HEK293T (cell line): ENCODE results near the gene DLX2.
"Not testable (repeated sequence)": the region's sequence is repeated elsewhere in the genome, so short reads cannot be mapped to it uniquely, and the experiment has no call there.

ENCODE experiments used
- BHLHE40 ChIP-seq: fragments of 450-650 bp; IDR thresholded peaks from 2 replicates; pipeline ENCODE4 v1.6.1; 2016; ENCODE audit warnings: mild to moderate bottlenecking, moderate library complexity, borderline replicate concordance
- ELF4 ChIP-seq: fragments of 450-650 bp; IDR thresholded peaks from 2 replicates; pipeline ENCODE4 v1.6.1; 2017; ENCODE audit warnings: antibody characterized with exemption
- FOXM1 ChIP-seq: fragments of 450-650 bp; IDR thresholded peaks from 2 replicates; pipeline ENCODE4 v1.6.1; 2017; ENCODE audit warnings: mild to moderate bottlenecking, borderline replicate concordance
- LEF1 ChIP-seq: fragments of 450-650 bp; IDR thresholded peaks from 2 replicates; pipeline ENCODE4 v1.6.1; 2017; ENCODE audit warnings: mild to moderate bottlenecking, borderline replicate concordance
- SP1 ChIP-seq: fragments of 450-650 bp; IDR thresholded peaks from 2 replicates; pipeline ENCODE4 v1.6.1; 2017
- TARDBP ChIP-seq: fragments of 450-650 bp; IDR thresholded peaks from 2 replicates; pipeline ENCODE4 v1.6.1; 2016
- ZNF384 ChIP-seq: fragments of 450-650 bp; IDR thresholded peaks from 2 replicates; pipeline ENCODE4 v1.6.1; 2016

- TF ChIP-seq BHLHE40, SP1, TARDBP, LEF1, ELF4, FOXM1, ZNF384: not testable (repeated sequence)
These were observed 36.0 kb upstream of the DLX2 start for GRCh38 chr2:172138727-172139126.
